BE2C (cell line): ENCODE results near the gene UBE2O.

Experiments
- DNase-seq: peaks from one replicate; pipeline ENCODE4 v3.0.0-alpha.2; 2020
- H3K27me3 ChIP-seq: fragments of 250-450 bp; sonication (Bioruptor Pico); 2 replicates; pipeline ENCODE4 v1.5.1; 2020; ENCODE audit warnings: mild to moderate bottlenecking
- H3K36me3 ChIP-seq: fragments of 250-450 bp; sonication (Bioruptor Pico); 2 replicates; pipeline ENCODE4 v1.5.1; 2020; ENCODE audit warnings: mild to moderate bottlenecking
- H3K4me1 ChIP-seq: fragments of 250-450 bp; sonication (Bioruptor Pico); 2 replicates; pipeline ENCODE4 v1.5.1; 2020
- H3K4me3 ChIP-seq: 2 replicates; pipeline ENCODE4 v1.5.1; 2011; ENCODE audit warnings: low read depth, low read length
- H3K9me3 ChIP-seq: fragments of 250-450 bp; sonication (Bioruptor Pico); 2 replicates; pipeline ENCODE4 v1.5.1; 2020
- CTCF ChIP-seq: IDR thresholded peaks from 2 replicates; pipeline ENCODE4 v1.5.1; 2012; ENCODE audit warnings: mild to moderate bottlenecking, low read depth, low read length

Gene UBE2O

GRCh38 chr17:76474238-76474637 lies 21.3 kb upstream of the UBE2O start:
- no peaks in the 10 kb centered on the region for H3K9me3 ChIP-seq
- no peaks in the 10 kb centered on the region for H3K4me1 ChIP-seq
- no peaks in the 10 kb centered on the region for H3K27me3 ChIP-seq
- no peak overlapping the region for H3K4me3 ChIP-seq
- no peak for DNase-seq
- no peak for TF ChIP-seq CTCF
- H3K36me3 ChIP-seq: no peaks in the 10 kb centered on the region

DNA sequence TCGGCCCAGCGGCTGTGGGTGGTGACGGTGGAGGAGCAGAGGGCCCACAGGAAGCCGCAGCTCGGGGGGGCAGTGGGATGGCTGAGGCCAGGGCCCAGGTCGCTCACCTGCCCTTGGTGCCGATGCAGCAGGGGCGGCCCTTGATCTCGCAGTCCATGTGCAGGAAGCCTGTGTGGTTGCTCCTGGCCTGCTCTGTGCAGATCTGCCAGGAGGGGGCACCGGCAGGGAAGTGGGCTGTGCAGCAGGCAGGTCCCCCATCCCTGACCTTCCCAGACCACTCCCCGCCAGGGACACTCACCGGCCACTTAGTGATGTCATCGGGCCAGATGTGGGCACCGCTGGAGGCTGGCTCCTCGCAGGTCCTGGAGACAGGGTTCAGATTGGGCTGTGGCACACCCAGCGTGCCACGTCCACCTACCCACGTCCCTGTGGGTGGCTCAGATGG lies 20.6 kb upstream of the UBE2O start:
- H3K27me3 ChIP-seq: no peaks in the 10 kb centered on the region
- peak; percentile 39 for TF ChIP-seq CTCF
- H3K36me3 ChIP-seq: no peaks in the 10 kb centered on the region
- no peaks in the 10 kb centered on the region for H3K4me1 ChIP-seq
- H3K4me3 ChIP-seq: no peak overlapping the region
- peak; percentile 52 for DNase-seq
- H3K9me3 ChIP-seq: no peaks in the 10 kb centered on the region

GRCh38 chr17:76472726-76473125 lies 19.8 kb upstream of the UBE2O start:
- TF ChIP-seq CTCF: no peak
- Histone ChIP-seq H3K27me3 (no peaks in the 10 kb centered on the region), H3K4me3 (no peak overlapping the region), H3K4me1 (no peaks in the 10 kb centered on the region), H3K36me3 (no peaks in the 10 kb centered on the region), H3K9me3 (no peaks in the 10 kb centered on the region)
- DNase-seq: no peak

- Histone ChIP-seq H3K4me3 (no peak overlapping the region), H3K9me3 (no peaks in the 10 kb centered on the region), H3K4me1 (no peaks in the 10 kb centered on the region), H3K36me3 (no peaks in the 10 kb centered on the region), H3K27me3 (no peaks in the 10 kb centered on the region)
- DNase-seq: no peak
- TF ChIP-seq CTCF: no peak
Observed at GRCh38 chr17:76472258-76472645, 19.3 kb upstream of the UBE2O start.

DNA sequence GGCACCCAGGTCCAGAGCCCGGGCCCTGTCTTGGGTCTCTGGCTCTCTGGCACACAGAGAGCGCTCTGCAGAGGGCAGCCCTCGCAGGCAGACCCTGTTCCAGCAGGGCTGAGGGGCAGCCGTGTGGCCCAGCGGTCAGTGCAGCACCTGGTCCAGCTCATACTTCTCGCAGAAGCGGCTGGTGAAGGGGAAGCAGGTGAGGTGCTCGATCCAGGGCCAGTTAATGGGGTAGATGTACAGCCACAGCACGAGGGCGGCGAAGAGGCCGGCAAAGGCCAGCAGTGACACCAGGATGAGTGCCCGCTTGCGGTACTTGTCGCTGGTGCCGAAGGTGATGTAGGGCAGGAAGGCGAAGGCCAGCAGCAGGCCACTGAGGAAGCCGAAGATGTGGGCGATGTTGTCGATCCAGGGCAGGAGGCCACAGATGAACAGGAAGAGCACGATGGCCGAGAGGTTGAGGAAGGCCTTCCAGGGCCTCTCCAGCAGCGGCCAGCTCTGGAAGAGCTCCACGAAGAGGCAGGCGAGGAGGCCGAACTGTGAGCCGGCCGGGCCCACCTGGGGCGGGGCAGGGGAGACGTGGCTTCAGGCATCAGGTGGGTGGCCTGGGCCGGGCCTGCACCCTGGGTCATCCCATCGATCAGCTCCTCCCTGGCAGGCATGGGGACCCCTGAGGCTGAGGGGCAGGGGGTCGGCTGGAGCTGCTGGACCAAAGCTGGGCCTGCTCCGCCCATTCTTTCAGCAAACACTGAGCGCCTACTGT lies 18.7 kb upstream of the UBE2O start:
- no peak for DNase-seq
- H3K36me3 ChIP-seq: no peaks in the 10 kb centered on the region
- H3K4me1 ChIP-seq: no peaks in the 10 kb centered on the region
- no peaks in the 10 kb centered on the region for H3K9me3 ChIP-seq
- no peak for TF ChIP-seq CTCF
- H3K4me3 ChIP-seq: no peak overlapping the region
- no peaks in the 10 kb centered on the region for H3K27me3 ChIP-seq

GRCh38 chr17:76469991-76470739 lies 17.2 kb upstream of the UBE2O start:
- H3K4me3 ChIP-seq: no peak overlapping the region
- no peak for TF ChIP-seq CTCF
- H3K27me3 ChIP-seq: no peaks in the 10 kb centered on the region
- H3K4me1 ChIP-seq: no peaks in the 10 kb centered on the region
- H3K9me3 ChIP-seq: no peaks in the 10 kb centered on the region
- H3K36me3 ChIP-seq: no peaks in the 10 kb centered on the region
- DNase-seq: no peak
